ENCODE data around the gene HSPA2.
A peak's percentile ranks its signal among the peaks of the same experiment; 100 is the strongest.

HSPA2 gene

DNA sequence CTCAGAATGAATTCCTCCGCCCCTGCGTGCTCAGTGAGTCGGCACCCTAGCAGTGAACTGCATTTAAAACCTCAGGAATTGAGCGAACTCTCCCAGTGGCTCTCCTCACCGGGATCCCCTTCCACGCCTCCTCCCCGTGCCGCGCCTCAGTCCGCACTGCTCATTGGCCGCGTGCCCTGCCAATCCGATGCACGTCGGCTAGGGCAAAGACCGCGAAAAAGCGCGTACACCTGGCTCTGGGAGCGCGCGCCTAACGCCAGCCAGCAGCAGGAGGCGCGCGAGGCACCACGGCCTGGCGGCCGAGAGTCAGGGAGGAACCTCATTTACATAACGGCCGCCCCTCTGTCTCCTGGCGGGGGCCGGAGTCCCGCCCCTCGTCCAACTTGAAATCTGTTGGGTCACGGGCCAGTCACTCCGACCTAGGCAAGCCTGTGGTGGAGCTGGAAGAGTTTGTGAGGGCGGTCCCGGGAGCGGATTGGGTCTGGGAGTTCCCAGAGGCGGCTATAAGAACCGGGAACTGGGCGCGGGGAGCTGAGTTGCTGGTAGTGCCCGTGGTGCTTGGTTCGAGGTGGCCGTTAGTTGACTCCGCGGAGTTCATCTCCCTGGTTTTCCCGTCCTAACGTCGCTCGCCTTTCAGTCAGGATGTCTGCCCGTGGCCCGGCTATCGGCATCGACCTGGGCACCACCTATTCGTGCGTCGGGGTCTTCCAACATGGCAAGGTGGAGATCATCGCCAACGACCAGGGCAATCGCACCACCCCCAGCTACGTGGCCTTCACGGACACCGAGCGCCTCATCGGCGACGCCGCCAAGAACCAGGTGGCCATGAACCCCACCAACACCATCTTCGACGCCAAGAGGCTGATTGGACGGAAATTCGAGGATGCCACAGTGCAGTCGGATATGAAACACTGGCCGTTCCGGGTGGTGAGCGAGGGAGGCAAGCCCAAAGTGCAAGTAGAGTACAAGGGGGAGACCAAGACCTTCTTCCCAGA, at the start of gene HSPA2:
Gene HSPA2, plus strand, starts transcription at position 534 of the 995 bp plus-strand sequence. Its CDS starts 109 bp downstream, at position 643.
- peak; percentile 93 for DNase-seq (ENCODE audit: low spot score)

GRCh38 chr14:64491637-64492036, 48.9 kb upstream of the HSPA2 start:
- DNase-seq (ENCODE audit: low spot score) = no peak

DNA sequence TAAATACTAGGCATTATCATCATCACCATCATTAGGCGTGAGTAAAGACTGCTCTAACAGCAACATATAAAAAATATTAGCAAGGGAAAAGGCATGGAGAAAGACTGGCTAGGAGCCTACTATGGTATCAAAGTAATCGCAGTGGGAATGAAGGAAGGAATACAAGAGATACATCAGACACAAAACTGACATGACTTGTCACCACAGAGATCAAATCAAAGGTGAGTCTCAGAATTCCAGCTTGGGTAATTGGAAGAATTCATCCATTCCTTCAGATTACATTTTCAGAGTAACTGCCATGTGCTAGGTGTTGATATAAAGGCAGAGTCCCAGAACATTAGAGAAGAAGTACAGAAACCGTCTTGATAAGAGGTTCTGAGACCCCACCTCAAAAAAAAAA, 47.1 kb upstream of the HSPA2 start:
- DNase-seq (ENCODE audit: low spot score) = no peak

DNA sequence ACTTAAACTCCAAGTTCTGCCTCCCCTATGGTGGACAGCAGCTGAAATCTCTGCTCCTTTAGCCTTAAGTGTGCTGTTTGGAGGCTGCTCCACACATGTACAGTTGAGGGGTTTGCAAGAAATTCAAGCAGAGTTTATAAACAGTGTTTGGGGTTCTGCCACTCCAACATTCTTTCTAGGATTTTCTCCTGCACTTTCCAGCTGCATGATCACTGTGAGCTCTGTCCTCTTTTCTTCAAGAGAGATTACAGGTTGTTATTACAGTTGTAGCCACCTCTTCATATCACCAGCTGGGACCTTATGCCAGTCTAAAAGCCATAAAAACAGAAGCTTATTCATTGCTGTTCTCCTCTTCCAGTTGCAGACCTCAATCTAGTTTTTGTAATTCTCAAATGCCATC, 45.3 kb upstream of the HSPA2 start:
- DNase-seq (ENCODE audit: low spot score) = no peak

GRCh38 chr14:64496764-64497163, 43.8 kb upstream of the HSPA2 start:
- no peak for DNase-seq (ENCODE audit: low spot score)

- no peak for DNase-seq (ENCODE audit: low spot score)
Measured at GRCh38 chr14:64500088-64500487, 40.5 kb upstream of the HSPA2 start.

- DNase-seq (ENCODE audit: low spot score) = no peak
Measured at GRCh38 chr14:64501411-64502171, 39.0 kb upstream of the HSPA2 start.

- no peak for DNase-seq (ENCODE audit: low spot score)
Measured at GRCh38 chr14:64502456-64502855, 38.1 kb upstream of the HSPA2 start.

- DNase-seq (ENCODE audit: low spot score) = no peak
Measured at GRCh38 chr14:64502887-64503433, 37.6 kb upstream of the HSPA2 start.

- DNase-seq (ENCODE audit: low spot score) = peak; percentile 93
Measured at GRCh38 chr14:64503434-64504309, 36.9 kb upstream of the HSPA2 start, which contains the start of gene ZBTB25. Gene ZBTB25 (minus strand): TSS chr14:64503838. CDS start chr14:64490533, 13,305 bp downstream.

GRCh38 chr14:64504310-64504896, 36.1 kb upstream of the HSPA2 start, which contains the start of gene ZBTB1:
Gene ZBTB1 (plus strand): TSS chr14:64504770. CDS start chr14:64521505, 16,735 bp downstream.
- peak; percentile 83 for DNase-seq (ENCODE audit: low spot score)

- peak; percentile 86 for DNase-seq (ENCODE audit: low spot score)
Measured at GRCh38 chr14:64504897-64505794, 35.4 kb upstream of the HSPA2 start.

DNA sequence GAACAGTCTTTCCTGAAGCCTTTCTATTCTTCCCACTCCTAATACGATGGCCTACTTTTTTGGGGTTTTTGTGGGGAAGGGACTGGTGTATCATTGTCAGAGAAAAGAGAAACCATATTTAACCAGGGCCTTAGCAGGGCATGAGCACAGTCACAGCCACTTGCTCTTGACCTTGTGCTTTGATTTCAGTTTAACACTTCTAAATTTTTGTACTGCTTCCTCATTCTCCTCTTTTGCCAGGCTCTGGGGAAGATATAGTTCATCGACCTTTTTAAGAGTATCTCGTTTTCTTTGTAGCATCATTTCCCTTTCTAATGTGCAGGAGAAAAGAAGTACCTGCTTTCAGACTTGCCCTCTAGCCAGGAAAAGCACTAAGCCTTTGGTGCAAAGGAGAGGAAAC, 33.8 kb upstream of the HSPA2 start:
- no peak for DNase-seq (ENCODE audit: low spot score)

- DNase-seq (ENCODE audit: low spot score) = no peak
Measured at GRCh38 chr14:64507376-64508156, 33.0 kb upstream of the HSPA2 start.

GRCh38 chr14:64508215-64508776, 32.2 kb upstream of the HSPA2 start:
- no peak for DNase-seq (ENCODE audit: low spot score)

DNA sequence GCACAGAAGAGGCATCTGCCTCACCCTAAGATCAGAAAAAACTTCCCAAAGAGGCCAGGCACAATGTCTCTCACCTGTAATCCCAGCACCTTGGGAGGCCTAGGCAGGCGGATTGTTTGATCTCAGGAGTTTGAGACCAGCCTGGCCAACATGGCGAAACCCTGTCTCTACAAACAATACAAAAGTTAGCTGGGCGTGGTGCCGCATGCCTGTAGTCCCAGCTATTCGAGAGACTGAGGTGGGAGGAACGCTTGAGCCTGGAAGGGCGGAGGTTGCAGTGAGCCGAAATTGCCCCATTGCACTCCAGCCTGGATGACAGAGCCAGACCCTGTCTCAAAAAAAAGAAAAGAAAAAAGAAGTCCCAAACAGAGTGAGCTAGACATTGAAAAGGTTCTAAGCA, 31.5 kb upstream of the HSPA2 start:
- DNase-seq (ENCODE audit: low spot score) = no peak

GRCh38 chr14:64510825-64511671, 29.5 kb upstream of the HSPA2 start:
- peak; percentile 58 for DNase-seq (ENCODE audit: low spot score)

DNA sequence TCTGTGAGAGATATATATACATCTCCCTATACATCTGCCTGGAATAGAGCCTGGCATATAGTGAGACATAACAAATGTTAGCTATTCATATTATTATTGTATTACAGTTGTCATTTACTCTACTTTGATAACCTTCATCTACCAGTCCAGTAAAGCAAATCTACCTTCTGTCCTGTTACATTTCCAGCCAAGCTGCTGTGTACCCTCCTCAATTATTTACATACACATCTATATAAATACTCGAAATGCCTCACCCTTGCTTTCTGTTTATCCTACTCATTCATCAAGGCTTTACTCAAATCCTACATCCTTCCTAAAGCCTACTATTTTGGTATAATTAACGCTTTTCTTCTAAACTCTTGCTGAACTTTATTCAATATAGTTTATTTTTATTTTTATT, 27.3 kb upstream of the HSPA2 start:
- no peak for DNase-seq (ENCODE audit: low spot score)

Measured in D341Med (cell line).